Lung microvascular endothelial cell (primary cell): Measurements from ENCODE around the gene ZFP90. TPM values are rescaled to one million over a fixed set of nuclear protein-coding genes. Genes with fewer than 3 reads are reported as not detected.
"Not testable (repeated sequence)": the region's sequence is repeated elsewhere in the genome, so short reads cannot be mapped to it uniquely, and the experiment has no call there.

Experiments
- DNase-seq, 2 donors: peaks; one replicate each; pipeline versions ENCODE4 v3.0.0 to v3.0.0-alpha.2; 2010; ENCODE audit warnings: low read depth in 2 of 2
- total RNA-seq: library from RNA; depleted of rRNA; stranded (reverse); fragments of >200 nt; gene quantifications from 2 replicates; pipeline ENCODE4 v1.2.1, GENCODE V29; 2014

ZFP90 gene
- 12.4 and 14.7 TPM in 2 replicates for total RNA-seq

DNA sequence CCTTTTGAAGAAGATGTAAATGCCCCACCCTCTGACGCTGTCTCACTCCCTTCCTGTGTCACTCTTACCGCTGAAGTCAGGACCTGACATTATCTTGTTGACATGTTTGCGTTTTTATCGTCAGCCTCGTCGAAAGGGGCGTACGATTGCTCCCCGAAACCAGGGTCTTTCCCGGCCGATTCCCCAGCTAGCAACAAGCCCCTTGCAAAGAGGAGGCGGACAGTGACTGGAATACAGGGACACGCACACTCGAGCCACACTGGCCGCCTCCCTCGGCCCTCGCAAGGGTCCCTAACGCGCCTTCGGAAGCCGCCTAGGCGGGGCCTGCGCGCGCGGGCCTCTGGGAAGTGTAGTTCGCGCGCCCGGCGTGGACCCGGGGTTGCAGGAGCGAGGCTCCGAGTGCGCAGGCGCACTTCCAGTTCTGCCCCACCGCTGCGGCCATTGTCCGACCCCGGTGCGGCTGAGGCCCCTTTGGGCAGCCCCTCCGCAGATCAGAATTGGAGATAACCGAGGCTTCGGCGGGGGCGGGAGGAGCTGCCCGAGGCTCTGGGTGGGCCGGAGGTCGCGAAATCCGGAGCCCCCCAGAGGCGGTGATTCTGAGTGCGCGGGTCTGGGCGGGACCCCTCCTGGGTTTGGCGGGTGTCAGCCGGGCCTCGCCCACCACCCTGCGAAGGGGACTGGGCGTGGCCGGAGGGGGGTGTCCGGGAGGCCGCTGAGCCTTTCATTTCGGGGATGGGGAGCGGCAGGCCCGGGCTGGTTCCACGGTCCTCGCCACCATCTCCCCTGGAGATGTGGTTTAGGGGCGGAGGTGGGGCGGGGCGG lies at the start of gene ZFP90:
ZFP90 (plus strand) TSS at position 412 of the 822 bp plus-strand sequence. CDS start 502 bp downstream, outside the sequence.
- peak; percentile 89 to 91 for DNase-seq

DNA sequence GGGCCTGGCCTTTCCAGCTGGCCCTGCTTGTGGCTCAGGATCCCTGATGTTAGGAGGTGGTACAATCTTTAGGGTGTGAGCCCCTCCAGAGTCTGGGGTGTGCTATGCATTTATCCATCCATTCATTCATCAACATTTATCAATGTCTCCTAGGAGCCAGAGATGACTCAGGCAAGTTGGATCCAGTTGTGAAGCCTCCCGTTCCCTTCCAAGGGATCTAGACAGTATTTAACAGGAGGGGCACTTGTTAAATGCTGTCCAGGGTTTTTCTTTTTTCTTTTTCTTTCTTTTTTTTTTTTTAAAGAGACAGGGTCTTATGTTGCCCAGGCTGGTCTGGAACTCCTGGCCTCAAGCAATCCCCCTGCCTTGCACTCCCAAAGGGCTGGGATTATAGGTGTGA lies 48.7 kb upstream of the ZFP90 start:
- no peak for DNase-seq

DNA sequence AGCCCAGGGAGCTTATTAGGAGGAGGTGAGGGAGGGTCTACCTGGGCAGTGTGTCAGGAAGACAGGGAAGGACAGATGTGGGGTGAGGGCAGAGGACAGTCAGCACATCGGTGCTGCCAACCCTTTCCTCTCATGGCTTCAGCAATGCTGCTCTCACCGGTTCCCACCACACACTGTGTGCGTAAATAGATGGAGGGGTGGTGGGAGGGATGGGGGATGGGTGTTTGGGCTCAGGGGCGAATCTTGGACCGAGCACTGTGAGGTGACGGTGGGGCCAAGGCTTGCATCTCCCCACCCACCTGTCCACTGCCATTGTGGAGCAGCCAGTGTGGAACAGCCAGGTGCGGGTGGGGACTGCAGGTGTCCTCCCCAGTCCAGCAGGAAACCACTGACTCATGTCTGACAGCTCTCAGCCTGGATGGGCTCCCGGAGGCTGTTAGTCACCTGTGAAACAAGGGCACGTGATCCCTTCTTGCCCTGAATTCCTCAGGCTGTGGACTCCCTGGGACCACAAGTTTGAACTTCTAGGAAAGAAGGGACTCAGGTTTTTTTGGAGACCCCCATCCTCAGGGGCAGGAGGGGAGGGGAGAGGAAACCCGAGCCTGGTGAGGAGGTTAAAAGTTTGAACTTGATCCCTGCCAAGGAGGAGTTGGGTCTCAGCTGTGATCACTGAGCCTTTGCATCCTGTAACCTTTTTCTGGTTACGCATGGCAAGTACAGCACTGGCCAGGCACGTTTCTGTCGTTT lies 48.1 kb upstream of the ZFP90 start:
- peak in 1 of 2 donors; percentile 36 for DNase-seq

DNA sequence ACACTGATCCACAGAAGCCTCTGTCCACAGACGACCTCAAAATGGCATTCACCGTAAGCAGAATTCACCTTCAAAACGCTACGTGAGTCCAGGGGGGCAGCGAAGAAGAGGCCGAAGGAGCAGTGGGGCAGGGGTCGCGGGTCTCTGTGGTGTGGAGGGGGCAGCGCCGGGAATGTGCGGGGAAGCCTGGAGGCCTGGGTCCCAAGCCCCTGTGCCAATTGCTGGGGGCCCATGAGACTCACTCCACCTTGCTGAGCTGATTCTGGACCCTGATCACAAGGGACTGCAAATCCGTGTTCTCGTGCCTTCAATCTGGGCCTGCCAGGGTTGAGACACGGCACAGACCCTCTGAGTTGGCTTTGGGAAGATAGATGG lies 47.5 kb upstream of the ZFP90 start:
- DNase-seq, result no peak

DNA sequence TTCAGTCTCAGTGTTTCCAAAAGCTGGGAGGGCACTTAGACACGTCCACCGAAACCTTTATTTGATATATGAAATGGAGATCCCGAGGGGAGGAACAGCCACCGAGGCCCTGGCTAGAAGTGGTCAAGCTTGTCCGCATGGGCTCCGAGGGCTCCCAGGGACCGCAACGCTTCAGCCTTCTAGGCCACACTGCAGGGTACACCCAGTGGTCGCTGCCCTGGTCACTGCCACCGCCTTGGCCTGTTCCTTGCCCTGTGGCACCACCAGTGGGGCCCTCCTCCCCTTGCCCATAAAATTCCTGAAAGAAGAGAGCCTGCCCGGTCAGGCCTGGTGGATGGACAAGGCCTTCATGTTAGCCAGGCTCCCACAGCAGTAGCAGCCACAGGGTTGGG lies 46.9 kb upstream of the ZFP90 start:
- DNase-seq, result no peak

DNA sequence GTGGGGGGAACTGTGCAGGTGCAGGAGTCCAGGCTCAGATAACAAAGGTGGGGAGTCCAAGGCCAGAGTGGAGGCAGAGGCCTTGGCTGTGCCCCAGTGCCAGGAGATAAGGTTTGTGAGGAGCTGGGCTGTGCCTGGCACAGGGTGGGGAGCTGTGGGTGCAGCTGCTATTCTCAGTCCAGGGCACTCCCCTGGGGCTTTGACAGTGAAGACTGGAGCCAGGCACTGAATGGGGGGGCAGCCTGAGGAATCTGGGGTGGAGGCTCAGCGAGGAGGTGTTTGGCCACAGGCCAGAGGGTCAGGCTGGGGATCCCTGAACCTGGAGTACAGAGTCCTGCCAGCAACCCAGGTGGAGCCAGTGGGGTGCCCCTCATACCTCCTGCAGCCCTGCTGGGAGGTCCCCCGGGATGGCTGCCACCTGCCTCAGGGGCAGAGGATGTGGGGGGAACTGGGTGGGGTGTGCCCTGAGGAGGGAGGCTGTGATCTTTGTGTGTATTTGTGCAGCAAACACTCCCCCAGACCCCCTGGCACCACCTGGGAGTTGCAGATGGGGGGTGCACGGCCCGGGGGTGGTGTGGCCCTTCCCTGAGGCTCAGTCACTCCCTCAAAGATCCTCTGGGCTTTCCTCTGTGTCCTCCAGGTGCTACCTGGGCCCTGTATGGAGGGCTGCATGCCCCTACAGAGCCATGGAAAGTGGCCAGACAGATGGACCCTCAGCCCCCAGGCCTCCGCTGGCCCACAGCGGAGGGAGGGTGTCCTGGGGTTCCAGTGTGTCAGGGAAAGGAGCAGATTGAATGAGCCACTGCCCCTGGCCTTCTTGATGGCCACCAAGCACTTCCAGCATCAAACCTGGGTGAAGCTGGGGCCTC lies 46.3 kb upstream of the ZFP90 start:
- no peak for DNase-seq

DNA sequence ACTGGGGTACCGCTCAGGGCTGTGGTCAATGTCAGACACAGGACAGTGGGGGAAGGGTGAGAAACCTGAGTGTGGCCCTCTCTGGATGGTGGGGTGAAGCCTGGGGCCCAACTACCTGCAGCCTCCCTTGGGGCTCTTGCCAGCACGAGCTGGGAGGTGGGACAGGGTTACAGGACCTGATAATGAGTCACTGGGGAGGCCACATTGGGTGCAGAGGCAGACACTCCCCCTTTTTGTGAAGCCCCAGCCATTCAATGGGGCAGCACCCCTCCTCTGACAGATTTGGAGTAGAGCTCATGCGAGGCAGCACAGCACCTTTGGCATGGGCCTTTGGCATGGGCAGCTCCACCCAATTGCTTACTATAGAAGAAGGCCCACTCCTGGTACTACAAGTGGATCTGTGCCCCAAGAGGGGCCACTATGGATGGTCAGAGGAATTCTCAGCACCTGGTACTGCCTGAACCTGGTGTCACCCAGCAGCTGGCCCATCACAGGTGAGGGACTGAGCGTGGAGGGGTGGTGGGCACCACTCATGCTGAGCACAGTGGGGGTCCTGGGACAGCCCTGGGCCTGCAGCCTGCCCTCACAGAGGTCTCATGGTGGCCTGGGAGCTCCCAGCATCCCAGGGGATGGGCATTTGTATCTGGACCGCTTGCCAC lies 45.5 kb upstream of the ZFP90 start:
- DNase-seq, result no peak

DNA sequence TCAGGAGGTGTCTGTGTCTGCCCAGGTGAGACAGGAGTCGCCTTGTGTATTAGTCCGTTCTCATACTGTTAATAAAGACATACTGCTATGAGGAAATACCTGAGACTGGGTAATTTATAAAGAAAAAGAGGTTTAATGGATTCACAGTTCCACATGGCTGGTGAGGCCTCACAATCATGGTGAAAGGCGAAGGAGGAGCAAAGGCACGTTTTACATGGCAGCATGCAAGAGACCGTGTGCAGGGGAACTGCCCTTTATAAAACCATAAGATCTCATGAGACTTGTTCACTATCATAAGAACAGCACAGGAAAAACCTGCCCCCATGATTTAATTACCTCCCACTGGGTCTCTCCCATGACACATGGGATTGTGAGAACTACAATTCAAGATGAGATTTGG lies 44.8 kb upstream of the ZFP90 start:
- DNase-seq, result not testable (repeated sequence)

DNA sequence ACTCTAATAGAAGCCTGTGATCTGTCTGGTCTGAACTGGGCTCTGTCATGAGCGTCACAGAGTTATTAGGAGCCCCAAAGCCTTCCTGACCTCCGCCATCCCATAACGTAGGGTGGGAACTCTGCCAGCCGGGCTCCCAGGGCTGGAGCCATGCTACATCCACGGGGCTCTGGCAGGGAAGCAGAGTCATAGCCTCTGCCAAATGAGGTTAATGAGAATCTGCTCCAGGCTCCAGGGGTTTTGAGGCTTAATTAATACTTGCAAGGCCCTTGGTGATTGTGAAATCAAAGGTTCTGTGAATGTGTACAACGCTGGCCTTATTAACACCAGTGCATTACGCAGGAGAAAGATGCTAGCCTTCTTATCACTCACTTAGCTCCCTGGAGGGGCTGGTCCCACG lies 42.4 kb upstream of the ZFP90 start:
- DNase-seq, result no peak

DNA sequence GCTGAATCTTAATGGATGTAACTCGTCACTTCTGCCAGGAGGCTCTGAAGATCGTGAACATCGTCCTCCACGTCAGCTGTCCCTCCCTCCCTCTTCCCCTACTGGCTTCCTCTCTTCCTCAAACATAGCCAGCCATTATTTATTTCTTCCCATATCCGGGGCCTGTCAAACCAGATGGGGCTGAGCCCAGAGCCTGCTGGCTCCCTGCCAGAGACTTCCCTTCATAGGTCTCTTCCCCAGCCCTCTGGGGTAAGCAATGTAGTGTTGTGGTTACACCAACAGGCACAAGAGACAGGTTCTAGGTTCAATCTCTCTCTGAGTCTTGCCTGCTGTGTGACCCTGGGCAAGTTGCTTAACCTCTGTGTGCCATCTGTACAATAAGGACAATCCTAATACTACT lies 40.1 kb upstream of the ZFP90 start:
- DNase-seq, result peak in 1 of 2 donors; percentile 20

DNA sequence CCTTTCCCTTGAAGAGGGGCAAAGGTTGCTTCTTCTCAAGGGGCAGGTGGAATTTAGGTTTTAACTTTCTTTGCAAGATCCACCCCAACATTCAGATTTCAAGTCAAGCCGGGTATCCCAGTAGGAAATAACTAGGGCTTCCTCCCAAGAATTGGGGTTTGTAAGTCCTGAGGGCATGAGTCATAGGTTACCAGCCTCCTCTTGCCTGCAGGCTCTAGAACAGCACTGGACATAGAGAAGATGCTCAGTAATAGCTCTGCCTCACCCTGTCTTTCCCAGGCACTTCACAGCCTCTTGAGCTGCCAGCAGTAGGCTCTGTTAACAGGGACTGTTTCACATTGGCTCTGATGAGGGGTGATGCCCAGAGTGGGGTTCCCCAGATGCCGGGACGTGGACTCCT lies 35.8 kb upstream of the ZFP90 start:
- DNase-seq, result no peak

DNA sequence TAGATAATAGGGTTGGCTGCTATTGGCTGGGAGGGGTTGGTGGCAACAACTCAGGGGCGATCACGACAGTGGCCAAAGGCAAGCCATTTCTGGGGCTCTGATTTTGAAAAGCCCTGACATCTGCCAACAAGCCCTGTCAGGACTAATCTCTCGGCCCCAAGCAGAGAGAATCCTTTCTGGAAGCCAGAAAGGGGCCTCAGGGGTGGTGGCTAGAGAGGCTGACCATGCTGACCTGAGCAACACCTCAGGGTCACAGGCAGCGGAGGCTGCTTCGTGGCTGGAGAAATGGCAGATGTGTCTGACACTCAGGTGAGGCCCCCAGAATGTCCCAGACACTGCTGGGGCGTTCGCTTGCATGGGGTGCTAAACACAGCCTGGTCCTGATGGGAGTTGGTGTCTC lies 35.0 kb upstream of the ZFP90 start:
- DNase-seq, result no peak

DNA sequence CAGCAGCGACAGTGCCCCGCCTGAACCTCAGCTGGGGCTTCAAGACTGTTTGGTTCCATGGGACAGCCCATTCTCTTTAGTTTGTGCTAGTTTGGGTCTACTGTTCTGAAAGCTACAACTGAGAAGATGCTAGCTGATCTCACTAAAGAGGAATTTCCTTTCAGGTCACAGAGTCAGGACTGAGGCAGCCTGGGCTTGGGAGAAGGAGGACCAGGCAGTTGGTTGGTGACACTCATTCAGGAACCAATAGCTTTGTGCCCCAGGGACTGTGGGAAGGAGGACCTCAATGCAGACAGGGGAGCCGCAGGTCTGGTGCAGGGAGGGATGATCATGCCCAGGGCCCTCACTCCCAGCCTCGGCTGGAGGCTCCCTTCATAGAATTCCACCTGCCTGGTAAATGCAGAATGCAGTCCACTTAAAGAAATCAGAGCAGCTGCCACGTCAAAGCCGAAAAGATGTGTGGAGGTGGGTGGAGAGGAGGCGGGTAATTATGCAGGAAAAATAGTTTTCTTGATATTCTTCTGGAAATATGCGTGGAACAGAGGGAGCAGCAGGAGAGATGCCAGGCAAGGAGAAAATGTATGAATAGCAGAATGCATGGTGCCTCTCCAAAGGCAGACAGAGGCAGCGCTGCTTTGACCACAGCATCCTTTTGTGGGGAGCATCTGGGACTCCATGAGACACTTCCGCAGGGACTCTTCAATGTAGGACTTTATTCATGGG lies 32.6 kb upstream of the ZFP90 start:
- DNase-seq, result no peak

DNA sequence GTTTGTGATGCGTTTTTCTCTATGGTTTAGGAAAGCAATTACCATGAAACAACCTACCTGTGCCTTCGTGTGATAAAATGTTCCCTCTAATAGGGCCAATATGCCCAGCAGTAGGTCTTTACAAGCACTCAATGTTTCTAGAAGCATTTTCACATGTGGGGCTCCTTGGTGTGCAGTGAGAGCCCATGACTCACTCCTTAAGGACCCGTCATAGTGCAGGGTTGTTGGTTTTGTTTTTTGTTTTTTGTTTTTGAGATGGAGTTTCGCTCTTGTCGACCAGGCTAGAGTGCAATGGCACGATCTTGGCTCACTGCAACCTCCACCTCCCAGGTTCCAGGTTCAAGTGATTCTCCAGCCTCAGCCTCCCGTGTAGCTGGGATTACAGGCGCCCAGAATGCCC lies 31.1 kb upstream of the ZFP90 start:
- DNase-seq, result no peak

DNA sequence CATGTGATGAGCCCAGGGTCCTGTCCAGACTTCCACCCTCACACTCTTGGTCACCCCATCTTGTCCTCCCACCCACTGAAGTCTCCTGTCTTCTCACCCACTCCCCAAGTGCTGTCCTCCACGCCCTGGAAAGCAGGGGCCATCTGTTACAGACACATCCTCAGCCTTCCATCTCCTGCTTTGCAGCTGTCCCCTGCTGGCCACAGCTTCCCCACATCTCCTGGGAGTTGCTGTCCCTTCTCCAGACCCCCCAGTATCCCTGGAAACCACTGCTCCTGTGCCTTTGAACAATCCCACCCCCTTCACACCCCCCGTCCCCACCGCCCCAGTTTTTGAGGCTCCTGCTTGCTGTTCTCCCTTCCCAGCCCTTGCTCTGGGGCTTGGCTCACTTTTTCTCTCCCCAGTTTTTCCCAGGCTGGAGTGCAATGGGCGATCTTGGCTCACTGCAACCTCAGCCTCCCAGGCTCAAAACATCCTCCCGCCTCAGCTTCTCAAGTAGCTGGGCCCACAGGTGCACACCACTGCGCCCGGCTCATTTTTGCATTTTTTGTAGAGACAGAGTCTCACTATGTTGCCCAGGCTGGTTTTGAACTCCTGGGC lies 30.4 kb upstream of the ZFP90 start:
- DNase-seq, result no peak

DNA sequence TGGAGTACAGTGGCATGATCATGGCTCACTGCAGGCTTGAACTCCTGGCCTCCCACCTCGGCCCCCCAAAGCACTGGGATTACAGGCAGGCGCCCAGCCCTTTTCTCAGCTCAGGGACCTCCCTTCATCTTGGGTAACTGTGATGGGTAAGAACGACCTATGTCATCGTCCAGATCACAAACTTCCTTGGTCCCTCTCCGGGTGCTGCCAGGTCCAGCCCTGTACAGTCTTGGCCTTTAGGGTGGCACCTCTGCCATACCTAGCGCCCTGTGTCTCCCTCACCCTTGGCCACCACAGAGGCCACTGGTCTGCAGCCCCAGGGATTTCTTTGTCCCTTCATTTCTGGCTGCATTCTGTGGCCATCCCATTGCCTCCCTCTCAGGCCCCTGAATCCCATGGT lies 29.7 kb upstream of the ZFP90 start:
- no peak for DNase-seq

DNA sequence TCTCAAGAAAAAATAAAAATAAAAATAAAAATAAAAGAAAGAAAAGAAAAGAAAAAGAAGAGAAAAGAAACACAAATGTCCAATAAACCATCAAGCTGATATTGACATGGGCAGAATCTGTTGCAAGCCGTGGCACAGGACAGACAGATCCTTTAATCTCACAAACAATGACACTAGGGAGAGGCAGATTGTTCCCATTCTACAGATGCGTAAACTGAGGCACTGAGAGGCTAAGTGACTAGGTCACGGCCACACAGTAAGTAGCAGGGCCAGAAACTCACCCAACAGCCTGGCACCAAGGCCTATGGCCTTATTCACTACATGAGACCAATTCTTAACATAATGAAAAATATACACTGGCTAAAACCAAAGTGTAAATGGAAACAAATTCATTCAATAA lies 28.3 kb upstream of the ZFP90 start:
- DNase-seq, result no peak

DNA sequence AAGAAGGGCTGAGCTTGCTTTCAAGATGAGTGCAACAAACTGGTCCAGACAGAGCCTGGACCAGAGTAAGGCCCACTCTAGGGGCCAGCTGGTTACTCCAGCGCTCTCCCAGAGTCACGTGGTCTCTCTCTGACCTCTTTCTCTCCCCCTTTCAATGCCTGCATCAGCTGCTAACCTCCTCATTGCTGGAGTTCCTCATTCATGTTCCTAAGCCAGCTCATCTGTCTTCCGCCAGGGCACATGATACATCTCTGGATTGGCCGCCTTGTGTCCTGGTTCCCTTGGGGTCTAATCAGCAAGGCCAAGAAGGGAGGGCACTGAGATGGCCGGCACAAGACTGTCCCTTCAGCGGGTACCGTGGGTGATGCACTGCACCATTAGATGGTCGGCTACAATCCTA lies 26.9 kb upstream of the ZFP90 start:
- DNase-seq, result no peak

DNA sequence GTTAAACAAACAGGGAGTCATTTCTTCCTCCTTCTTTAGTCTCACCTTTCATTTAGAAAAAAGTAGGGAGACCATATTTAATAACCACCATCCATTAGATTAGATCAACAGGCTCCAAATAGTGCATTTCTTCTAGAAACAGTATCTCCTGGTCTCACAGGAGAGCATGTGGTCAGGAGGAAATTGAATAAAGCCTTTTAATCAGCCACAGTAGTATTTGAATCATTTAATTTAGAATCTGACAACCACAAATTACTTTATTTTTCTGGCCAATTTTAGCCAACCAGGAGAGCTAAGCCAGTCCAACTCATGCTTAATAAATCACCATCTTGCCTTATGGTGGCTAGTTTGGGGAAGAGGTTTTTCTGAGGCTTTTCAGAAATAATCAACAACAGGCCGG lies 26.3 kb upstream of the ZFP90 start:
- no peak for DNase-seq

DNA sequence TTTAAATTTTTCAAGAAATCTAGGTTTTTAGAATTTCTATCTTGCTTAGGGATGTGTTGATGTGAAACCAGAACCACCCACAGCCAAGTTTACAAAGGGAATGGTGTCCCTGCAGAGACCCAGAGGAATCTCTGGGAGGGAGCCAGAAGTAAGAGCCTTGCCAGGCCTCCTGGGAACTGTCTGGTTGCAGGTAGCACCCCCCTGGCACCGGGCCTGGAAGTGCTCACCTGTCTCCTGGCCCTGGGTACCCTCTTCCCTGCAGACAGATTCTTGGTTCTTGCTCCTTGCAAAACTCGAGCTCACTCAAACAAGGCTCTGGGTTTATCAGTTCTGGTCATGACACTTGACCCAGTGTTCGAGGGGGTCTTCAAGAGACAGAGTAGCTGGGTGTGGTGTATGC lies 24.6 kb upstream of the ZFP90 start:
- DNase-seq, result no peak
